ENCODE data around the gene CHD1L.
A peak's percentile ranks its signal among the peaks of the same experiment; 100 is the strongest.

The CHD1L gene

GRCh38 chr1:147272042-147272441 lies 29.6 kb downstream of the CHD1L start:
- no peak for TF ChIP-seq CTCF (conservative IDR thresholded peaks at IDR 0.05; ENCODE audit: low read depth, low read length)
- peaks cover 13% of the 10 kb centered on the region for H3K4me1 ChIP-seq (ENCODE audit: low read depth, poor library complexity, severe bottlenecking)
- H3K27me3 ChIP-seq (ENCODE audit: insufficient read depth, low read depth) = no peaks in the 10 kb centered on the region
- H3K9ac ChIP-seq = no peak overlapping the region
- H3K79me2 ChIP-seq (ENCODE audit: insufficient read depth, low read depth) = no peaks in the 10 kb centered on the region
- no peak overlapping the region for H3K4me2 ChIP-seq
- H3K4me3 ChIP-seq (IDR thresholded peaks at IDR 0.05; ENCODE audit: insufficient read depth, low read depth, low read length) = no peak overlapping the region
- H4K20me1 ChIP-seq (ENCODE audit: insufficient read depth) = no peaks in the 10 kb centered on the region
- no peak overlapping the region for H3K27ac ChIP-seq
- H3K36me3 ChIP-seq (ENCODE audit: insufficient read depth) = peaks cover 2% of the 10 kb centered on the region; the same call in 1 of the 2 replicates
- H2AFZ ChIP-seq (ENCODE audit: low read depth) = no peak overlapping the region

- Histone ChIP-seq H4K20me1 (ENCODE audit: insufficient read depth) (no peaks in the 10 kb centered on the region), H3K36me3 (ENCODE audit: insufficient read depth) (peaks cover 2% of the 10 kb centered on the region; the same call in 1 of the 2 replicates), H3K79me2 (ENCODE audit: insufficient read depth, low read depth) (no peaks in the 10 kb centered on the region), H3K9ac (no peak overlapping the region), H3K4me2 (peak overlapping the region; percentile 0; the same call in 1 of the 2 replicates), H2AFZ (ENCODE audit: low read depth) (no peak overlapping the region), H3K27ac (peak overlapping the region; percentile 1; the same call in 1 of the 2 replicates), H3K27me3 (ENCODE audit: insufficient read depth, low read depth) (no peaks in the 10 kb centered on the region), H3K4me3 (IDR thresholded peaks at IDR 0.05; ENCODE audit: insufficient read depth, low read depth, low read length) (no peak overlapping the region), H3K4me1 (ENCODE audit: low read depth, poor library complexity, severe bottlenecking) (peaks cover 13% of the 10 kb centered on the region)
- peak; percentile 99 for TF ChIP-seq CTCF (conservative IDR thresholded peaks at IDR 0.05; ENCODE audit: low read depth, low read length)
Observed at GRCh38 chr1:147273409-147274336, 31.2 kb downstream of the CHD1L start.

- Histone ChIP-seq H3K4me2 (no peak overlapping the region), H3K27ac (no peak overlapping the region), H3K4me3 (IDR thresholded peaks at IDR 0.05; ENCODE audit: insufficient read depth, low read depth, low read length) (no peak overlapping the region), H3K79me2 (ENCODE audit: insufficient read depth, low read depth) (no peaks in the 10 kb centered on the region), H4K20me1 (ENCODE audit: insufficient read depth) (no peaks in the 10 kb centered on the region), H3K4me1 (ENCODE audit: low read depth, poor library complexity, severe bottlenecking) (no peaks in the 10 kb centered on the region), H2AFZ (ENCODE audit: low read depth) (no peak overlapping the region), H3K36me3 (ENCODE audit: insufficient read depth) (peaks cover 40% of the 10 kb centered on the region; the same call in 1 of the 2 replicates), H3K27me3 (ENCODE audit: insufficient read depth, low read depth) (no peaks in the 10 kb centered on the region), H3K9ac (no peak overlapping the region)
- no peak for TF ChIP-seq CTCF (conservative IDR thresholded peaks at IDR 0.05; ENCODE audit: low read depth, low read length)
Observed at GRCh38 chr1:147281950-147282349, 39.5 kb downstream of the CHD1L start.

- H3K4me3 ChIP-seq (IDR thresholded peaks at IDR 0.05; ENCODE audit: insufficient read depth, low read depth, low read length) = no peak overlapping the region
- H3K27ac ChIP-seq = no peak overlapping the region
- H3K4me1 ChIP-seq (ENCODE audit: low read depth, poor library complexity, severe bottlenecking) = no peaks in the 10 kb centered on the region
- no peaks in the 10 kb centered on the region for H4K20me1 ChIP-seq (ENCODE audit: insufficient read depth)
- no peak for TF ChIP-seq CTCF (conservative IDR thresholded peaks at IDR 0.05; ENCODE audit: low read depth, low read length)
- no peak overlapping the region for H3K4me2 ChIP-seq
- no peaks in the 10 kb centered on the region for H3K79me2 ChIP-seq (ENCODE audit: insufficient read depth, low read depth)
- no peak overlapping the region for H3K9ac ChIP-seq
- peaks cover 40% of the 10 kb centered on the region; the same call in 1 of the 2 replicates for H3K36me3 ChIP-seq (ENCODE audit: insufficient read depth)
- H2AFZ ChIP-seq (ENCODE audit: low read depth) = no peak overlapping the region
- H3K27me3 ChIP-seq (ENCODE audit: insufficient read depth, low read depth) = no peaks in the 10 kb centered on the region
Observed at GRCh38 chr1:147283011-147283410, 40.5 kb downstream of the CHD1L start.
